HG03342 (cell line): ENCODE measurements around the gene IVL.

Experiments used
- ATAC-seq: cut with Tn5 transposase; IDR thresholded peaks from one replicate; pipeline ENCODE4 v1.9.1; 2021; ENCODE audit warnings: mild to moderate bottlenecking, moderate library complexity; ENCODE audit not compliant: unreplicated experiment

The IVL gene

GRCh38 chr1:152946248-152946647, 37.9 kb downstream of the IVL start:
- ATAC-seq, result no peak

GRCh38 chr1:152946651-152947256, 38.4 kb downstream of the IVL start, which contains the start of gene SPRR5:
SPRR5 (plus strand) TSS chr1:152947206; CDS start chr1:152948555, 1,349 bp downstream.
- no peak for ATAC-seq

- no peak for ATAC-seq
Observed at GRCh38 chr1:152951711-152952110, 43.4 kb downstream of the IVL start.

- ATAC-seq, result no peak
Observed at GRCh38 chr1:152953761-152954160, 45.4 kb downstream of the IVL start.

GRCh38 chr1:152954436-152954835, 46.1 kb downstream of the IVL start:
- no peak for ATAC-seq

GRCh38 chr1:152957561-152957960, 49.2 kb downstream of the IVL start:
- ATAC-seq, result no peak

- no peak for ATAC-seq
Observed at GRCh38 chr1:152959273-152959672, 50.9 kb downstream of the IVL start.

GRCh38 chr1:152959801-152960451, 51.6 kb downstream of the IVL start:
- no peak for ATAC-seq

- no peak for ATAC-seq
Observed at GRCh38 chr1:152960452-152961044, 52.2 kb downstream of the IVL start.
